HepG2 (cell line): ENCODE results near the gene SPACA1. TPM values are rescaled to one million over a fixed set of nuclear protein-coding genes. Genes with fewer than 3 reads are reported as not detected.

Experiments
- MAFK ChIP-seq, 2 experiments: IDR thresholded peaks in 1 of 2; conservative IDR thresholded peaks in 1 of 2; 2 replicates each; pipeline ENCODE4 v1.6.1; 2011; ENCODE audit warnings: improper control_type of control experiment in 2 of 2, low read length in 2 of 2
- NCOR1 ChIP-seq: fragments of 200-600 bp; sonication (generic); IDR thresholded peaks from 2 replicates; pipeline ENCODE4 v1.7.0; 2017; ENCODE audit warnings: antibody characterized with exemption, low read length, borderline replicate concordance
- ZNF652 ChIP-seq: IDR thresholded peaks from 2 replicates; pipeline ENCODE4 v1.6.1; 2016; ENCODE audit warnings: low read depth, borderline replicate concordance
- polyA plus RNA-seq, 8 experiments: library from polyadenylated mRNA; depleted of rRNA in 3 of 8; stranded (reverse) in 7 of 8; unstranded in 1 of 8; fragments of >200 nt; fragmentation: Illumina TruSeq in 4 of 8; extraction: Trizol in 4 of 8; gene quantifications; 2 replicates each; pipeline versions ENCODE4 v1.2.1 to v1.2.3, GENCODE V29; 2011 to 2016; ENCODE audit warnings: low read depth in 4 of 8, missing spikeins in 1 of 8, mixed read lengths in 1 of 8; ENCODE audit not compliant: insufficient read depth in 1 of 8
- total RNA-seq, 5 experiments: library from RNA; depleted of rRNA; stranded (reverse); fragments of >200 nt; fragmentation: Illumina TruSeq; extraction: Trizol; gene quantifications; 2 replicates each; pipeline ENCODE4 v1.2.3, GENCODE V29; 2016; ENCODE audit warnings: low read depth in 1 of 5
- TF ChIP-seq, protein P1 (sequence below): sonication (generic); formaldehyde crosslinking; IDR thresholded peaks from 2 replicates; pipeline ENCODE4 v1.5.0; 2020; ENCODE audit warnings: mild to moderate bottlenecking, missing genetic modification reagents, borderline replicate concordance

The SPACA1 gene
- total and polyA plus RNA-seq, 2 of the 13 experiments (the other 11 are each of a cell fraction or from before 2014, with no cell fraction given): 0.07 TPM; not detected in 1

DNA sequence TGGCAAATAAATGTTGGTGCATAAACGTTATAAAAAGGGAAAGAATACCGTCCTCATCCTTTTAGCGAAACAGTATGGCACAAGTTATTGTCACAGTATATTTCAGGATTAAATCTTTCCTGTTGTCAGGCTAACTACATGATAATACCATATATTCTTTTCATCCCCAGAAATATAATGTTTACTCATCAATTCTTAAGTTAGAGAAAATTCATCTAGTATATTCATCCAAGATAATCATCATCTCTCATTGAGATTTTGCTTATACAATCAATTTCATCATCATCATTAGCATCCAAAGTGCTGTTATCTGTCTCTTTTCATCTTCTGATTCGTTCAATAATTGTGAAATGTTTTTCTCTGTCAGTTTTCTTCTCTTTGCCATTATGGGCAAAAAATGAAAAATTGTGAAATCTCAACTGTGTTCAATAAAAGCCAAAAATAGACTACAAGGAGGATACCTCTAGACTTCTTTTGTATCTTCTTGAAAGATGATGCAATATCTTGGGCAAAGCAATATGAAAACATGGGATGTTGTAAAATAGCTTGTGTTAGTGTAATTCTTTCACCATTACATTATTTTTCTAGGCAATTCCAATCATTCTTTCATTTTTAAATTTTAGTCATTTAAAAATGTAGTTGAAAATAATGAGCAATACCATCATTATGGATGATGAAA, 2.6 kb downstream of the SPACA1 start (continued):
- TF ChIP-seq, protein P1, sequence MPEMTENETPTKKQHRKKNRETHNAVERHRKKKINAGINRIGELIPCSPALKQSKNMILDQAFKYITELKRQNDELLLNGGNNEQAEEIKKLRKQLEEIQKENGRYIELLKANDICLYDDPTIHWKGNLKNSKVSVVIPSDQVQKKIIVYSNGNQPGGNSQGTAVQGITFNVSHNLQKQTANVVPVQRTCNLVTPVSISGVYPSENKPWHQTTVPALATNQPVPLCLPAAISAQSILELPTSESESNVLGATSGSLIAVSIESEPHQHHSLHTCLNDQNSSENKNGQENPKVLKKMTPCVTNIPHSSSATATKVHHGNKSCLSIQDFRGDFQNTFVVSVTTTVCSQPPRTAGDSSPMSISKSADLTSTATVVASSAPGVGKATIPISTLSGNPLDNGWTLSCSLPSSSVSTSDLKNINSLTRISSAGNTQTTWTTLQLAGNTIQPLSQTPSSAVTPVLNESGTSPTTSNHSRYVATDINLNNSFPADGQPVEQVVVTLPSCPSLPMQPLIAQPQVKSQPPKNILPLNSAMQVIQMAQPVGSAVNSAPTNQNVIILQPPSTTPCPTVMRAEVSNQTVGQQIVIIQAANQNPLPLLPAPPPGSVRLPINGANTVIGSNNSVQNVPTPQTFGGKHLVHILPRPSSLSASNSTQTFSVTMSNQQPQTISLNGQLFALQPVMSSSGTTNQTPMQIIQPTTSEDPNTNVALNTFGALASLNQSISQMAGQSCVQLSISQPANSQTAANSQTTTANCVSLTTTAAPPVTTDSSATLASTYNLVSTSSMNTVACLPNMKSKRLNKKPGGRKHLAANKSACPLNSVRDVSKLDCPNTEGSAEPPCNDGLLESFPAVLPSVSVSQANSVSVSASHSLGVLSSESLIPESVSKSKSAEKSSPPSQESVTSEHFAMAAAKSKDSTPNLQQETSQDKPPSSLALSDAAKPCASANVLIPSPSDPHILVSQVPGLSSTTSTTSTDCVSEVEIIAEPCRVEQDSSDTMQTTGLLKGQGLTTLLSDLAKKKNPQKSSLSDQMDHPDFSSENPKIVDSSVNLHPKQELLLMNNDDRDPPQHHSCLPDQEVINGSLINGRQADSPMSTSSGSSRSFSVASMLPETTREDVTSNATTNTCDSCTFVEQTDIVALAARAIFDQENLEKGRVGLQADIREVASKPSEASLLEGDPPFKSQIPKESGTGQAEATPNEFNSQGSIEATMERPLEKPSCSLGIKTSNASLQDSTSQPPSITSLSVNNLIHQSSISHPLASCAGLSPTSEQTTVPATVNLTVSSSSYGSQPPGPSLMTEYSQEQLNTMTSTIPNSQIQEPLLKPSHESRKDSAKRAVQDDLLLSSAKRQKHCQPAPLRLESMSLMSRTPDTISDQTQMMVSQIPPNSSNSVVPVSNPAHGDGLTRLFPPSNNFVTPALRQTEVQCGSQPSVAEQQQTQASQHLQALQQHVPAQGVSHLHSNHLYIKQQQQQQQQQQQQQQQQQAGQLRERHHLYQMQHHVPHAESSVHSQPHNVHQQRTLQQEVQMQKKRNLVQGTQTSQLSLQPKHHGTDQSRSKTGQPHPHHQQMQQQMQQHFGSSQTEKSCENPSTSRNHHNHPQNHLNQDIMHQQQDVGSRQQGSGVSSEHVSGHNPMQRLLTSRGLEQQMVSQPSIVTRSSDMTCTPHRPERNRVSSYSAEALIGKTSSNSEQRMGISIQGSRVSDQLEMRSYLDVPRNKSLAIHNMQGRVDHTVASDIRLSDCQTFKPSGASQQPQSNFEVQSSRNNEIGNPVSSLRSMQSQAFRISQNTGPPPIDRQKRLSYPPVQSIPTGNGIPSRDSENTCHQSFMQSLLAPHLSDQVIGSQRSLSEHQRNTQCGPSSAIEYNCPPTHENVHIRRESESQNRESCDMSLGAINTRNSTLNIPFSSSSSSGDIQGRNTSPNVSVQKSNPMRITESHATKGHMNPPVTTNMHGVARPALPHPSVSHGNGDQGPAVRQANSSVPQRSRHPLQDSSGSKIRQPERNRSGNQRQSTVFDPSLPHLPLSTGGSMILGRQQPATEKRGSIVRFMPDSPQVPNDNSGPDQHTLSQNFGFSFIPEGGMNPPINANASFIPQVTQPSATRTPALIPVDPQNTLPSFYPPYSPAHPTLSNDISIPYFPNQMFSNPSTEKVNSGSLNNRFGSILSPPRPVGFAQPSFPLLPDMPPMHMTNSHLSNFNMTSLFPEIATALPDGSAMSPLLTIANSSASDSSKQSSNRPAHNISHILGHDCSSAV (CRISPR knock-in tag): no peak
- no peak for TF ChIP-seq NCOR1
- TF ChIP-seq ZNF652: no peak
- TF ChIP-seq MAFK (conservative IDR thresholded peaks at IDR 0.05 in 1 of 2, IDR thresholded peaks at IDR 0.05 in 1 of 2; ENCODE audit: low read length in 2 of 2): peak; percentile 42 to 59; a peak in 2 of 4 replicates
